MCF 10A (cell line): ENCODE data around the gene STON1. TPM values are rescaled to one million over a fixed set of nuclear protein-coding genes. Genes with fewer than 3 reads are reported as not detected.

Experiments
- BruUV-seq: library from RNA; stranded (reverse); fragments of 400-500 nt; replicated peaks from 2 replicates; lab custom pipeline; 2021; lab: Mats Ljungman, UMichigan
- CTCF ChIA-PET: fragments of 300-600 bp; sonication (Branson Sonifier 250); formaldehyde crosslinking; extraction: SDS; loops from one replicate; lab custom pipeline; 2021; ENCODE audit warnings: antibody characterized with exemption, inconsistent platforms; lab: Yijun Ruan, JAX
- POLR2A ChIA-PET: fragments of 300-600, 350-650 bp; sonication (Branson Sonifier 250); formaldehyde crosslinking; extraction: SDS; loops from one replicate; lab custom pipeline; 2020; ENCODE audit warnings: antibody characterized with exemption, inconsistent platforms; lab: Yijun Ruan, JAX
- DNase-seq: peaks from one replicate; pipeline ENCODE4 v3.0.0-alpha.2; 2018; ENCODE audit not compliant: unreplicated experiment
- H3K27ac Mint-ChIP-seq: one replicate; pipeline ENCODE4 v1.8.0; 2022; ENCODE audit warnings: mild to moderate bottlenecking, low read depth, mixed read lengths; ENCODE audit not compliant: unreplicated experiment
- H3K27me3 Mint-ChIP-seq: one replicate; pipeline ENCODE4 v1.8.0; 2022; ENCODE audit warnings: mixed read lengths; ENCODE audit not compliant: insufficient read depth, unreplicated experiment
- H3K36me3 Mint-ChIP-seq: one replicate; pipeline ENCODE4 v1.8.0; 2022; ENCODE audit warnings: mild to moderate bottlenecking, moderate library complexity, mixed read lengths; ENCODE audit not compliant: insufficient read depth, unreplicated experiment
- H3K4me1 Mint-ChIP-seq: one replicate; pipeline ENCODE4 v1.8.0; 2022; ENCODE audit warnings: mixed read lengths; ENCODE audit not compliant: insufficient read depth, unreplicated experiment
- H3K4me3 Mint-ChIP-seq: one replicate; pipeline ENCODE4 v1.8.0; 2022; ENCODE audit warnings: mild to moderate bottlenecking, moderate library complexity, mixed read lengths; ENCODE audit not compliant: unreplicated experiment
- H3K9me3 Mint-ChIP-seq: one replicate; pipeline ENCODE4 v1.8.0; 2022; ENCODE audit warnings: mixed read lengths; ENCODE audit not compliant: unreplicated experiment
- intact Hi-C: fragments of 100-400 bp; cut with micrococcal nuclease; formaldehyde crosslinking; loops from 2 replicates; pipeline ENCODE4 v1.14.1; 2022
- total RNA-seq: library from RNA; stranded (reverse); gene quantifications from 2 replicates; pipeline ENCODE4 v1.2.3, GENCODE V29; 2022
- TF ChIP-seq, protein P1 (sequence below): fragments of 200-600 bp; IDR thresholded peaks from one replicate; pipeline ENCODE4 v1.8.0; 2022; ENCODE audit warnings: antibody characterized with exemption, mild to moderate bottlenecking; ENCODE audit not compliant: unreplicated experiment

The STON1 gene
- total RNA-seq, 1 experiment from 2014 or later: 0.23 TPM

DNA sequence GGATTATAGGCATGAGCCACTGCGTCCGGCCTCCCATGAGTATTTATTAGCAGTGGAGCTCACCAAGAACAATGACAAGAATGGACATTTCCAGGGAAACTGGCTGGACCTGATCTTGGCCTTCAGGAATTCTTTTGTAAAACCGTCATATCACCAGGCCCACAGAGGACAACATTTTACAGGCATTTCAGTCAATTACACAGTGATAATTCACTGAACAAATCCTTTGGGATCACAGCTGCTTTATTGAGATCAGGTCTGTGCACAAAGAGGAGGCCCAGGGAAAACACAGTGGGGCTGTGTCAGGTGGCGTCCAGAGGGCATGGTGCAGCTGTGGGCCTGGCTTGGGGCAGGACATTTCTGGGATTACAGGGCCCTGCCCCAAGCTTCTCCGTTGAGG, 57.6 kb downstream of the STON1 start:
- intact Hi-C loops: loop anchor here (5.0 kb wide), 1 partner anchor 1150 kb away; no protein-coding TSS in a partner anchor
- POLR2A ChIA-PET: no interaction called here
- CTCF ChIA-PET: interaction anchor here (0.6 to 2.2 kb wide), 12 partner anchors 13 to 669 kb away, joined by 3 to 10 read pairs (median 4); no protein-coding TSS in a partner anchor
- Mint-ChIP-seq H3K27me3 (no peaks in the 10 kb centered on the region), H3K9me3 (no peaks in the 10 kb centered on the region), H3K4me3 (no peak overlapping the region), H3K36me3 (no peaks in the 10 kb centered on the region), H3K4me1 (no peaks in the 10 kb centered on the region), H3K27ac (no peak overlapping the region)
- no TSS peak for BruUV-seq
- TF ChIP-seq, protein P1, sequence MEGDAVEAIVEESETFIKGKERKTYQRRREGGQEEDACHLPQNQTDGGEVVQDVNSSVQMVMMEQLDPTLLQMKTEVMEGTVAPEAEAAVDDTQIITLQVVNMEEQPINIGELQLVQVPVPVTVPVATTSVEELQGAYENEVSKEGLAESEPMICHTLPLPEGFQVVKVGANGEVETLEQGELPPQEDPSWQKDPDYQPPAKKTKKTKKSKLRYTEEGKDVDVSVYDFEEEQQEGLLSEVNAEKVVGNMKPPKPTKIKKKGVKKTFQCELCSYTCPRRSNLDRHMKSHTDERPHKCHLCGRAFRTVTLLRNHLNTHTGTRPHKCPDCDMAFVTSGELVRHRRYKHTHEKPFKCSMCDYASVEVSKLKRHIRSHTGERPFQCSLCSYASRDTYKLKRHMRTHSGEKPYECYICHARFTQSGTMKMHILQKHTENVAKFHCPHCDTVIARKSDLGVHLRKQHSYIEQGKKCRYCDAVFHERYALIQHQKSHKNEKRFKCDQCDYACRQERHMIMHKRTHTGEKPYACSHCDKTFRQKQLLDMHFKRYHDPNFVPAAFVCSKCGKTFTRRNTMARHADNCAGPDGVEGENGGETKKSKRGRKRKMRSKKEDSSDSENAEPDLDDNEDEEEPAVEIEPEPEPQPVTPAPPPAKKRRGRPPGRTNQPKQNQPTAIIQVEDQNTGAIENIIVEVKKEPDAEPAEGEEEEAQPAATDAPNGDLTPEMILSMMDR: no peak
- no peak for DNase-seq

DNA sequence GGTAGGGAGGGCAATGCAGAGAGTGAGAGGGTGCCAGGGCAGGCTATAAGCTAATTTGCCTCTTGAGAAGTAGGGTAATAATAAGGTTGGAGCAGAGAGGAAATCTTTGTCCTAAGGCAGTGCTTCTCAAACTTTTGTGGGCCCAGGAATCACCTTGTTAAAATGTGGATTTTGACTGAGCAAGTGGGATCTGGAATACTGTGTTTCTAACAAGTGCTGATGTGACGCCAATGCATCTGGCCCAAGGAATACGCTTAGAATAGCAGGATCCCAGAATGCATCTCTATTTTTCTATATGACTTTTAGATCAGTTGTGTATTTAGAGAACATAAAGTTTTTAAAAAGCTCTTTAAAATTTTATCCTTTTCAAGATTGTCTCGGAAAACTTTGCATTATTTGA, 58.0 kb downstream of the STON1 start:
- TF ChIP-seq, protein P1: no peak
- Mint-ChIP-seq H3K9me3 (no peaks in the 10 kb centered on the region), H3K27me3 (no peaks in the 10 kb centered on the region), H3K4me1 (no peaks in the 10 kb centered on the region), H3K36me3 (no peaks in the 10 kb centered on the region), H3K4me3 (no peak overlapping the region), H3K27ac (no peak overlapping the region)
- no peak for DNase-seq
- ChIA-PET POLR2A (no interaction called here), CTCF (interaction anchor here (0.6 to 2.2 kb wide), 23 partner anchors 12 to 1955 kb away, joined by 3 to 10 read pairs (median 4); no protein-coding TSS in a partner anchor)
- BruUV-seq: no TSS peak
- intact Hi-C loops: loop anchor here (5.0 kb wide), 1 partner anchor 1151 kb away; no protein-coding TSS in a partner anchor

DNA sequence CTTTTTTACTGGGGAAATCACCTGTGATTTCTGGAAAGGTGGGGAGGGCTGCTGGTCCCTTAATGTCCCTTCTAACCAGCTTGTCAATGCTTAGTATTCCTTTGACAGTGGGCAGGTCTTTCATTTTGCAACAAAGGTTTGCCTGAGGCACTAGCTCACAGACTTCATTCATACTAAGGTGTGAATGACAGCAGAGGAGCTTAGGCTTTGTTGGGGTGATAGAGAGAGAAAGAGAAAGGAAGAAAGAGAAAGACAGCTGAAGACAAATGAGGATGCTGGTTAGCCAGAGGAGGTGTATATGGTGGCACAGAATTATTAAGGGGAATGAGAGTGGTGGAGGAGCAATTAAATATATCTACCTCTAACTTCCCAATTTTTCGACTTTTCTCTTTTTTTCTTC, 58.8 kb downstream of the STON1 start:
- intact Hi-C loops: loop anchor here (1.0 to 5.0 kb wide), 2 partner anchors 117 to 1151 kb away; no protein-coding TSS in a partner anchor
- ChIA-PET POLR2A (interaction anchor here (0.6 kb wide), 1 partner anchor 1554 kb away, joined by 3 read pairs; no protein-coding TSS in a partner anchor), CTCF (interaction anchor here (0.6 to 2.2 kb wide), 30 partner anchors 9 to 1954 kb away, joined by 3 to 11 read pairs (median 4); no protein-coding TSS in a partner anchor)
- Mint-ChIP-seq H3K27me3 (no peaks in the 10 kb centered on the region), H3K9me3 (no peaks in the 10 kb centered on the region), H3K36me3 (no peaks in the 10 kb centered on the region), H3K4me3 (no peak overlapping the region), H3K27ac (no peak overlapping the region), H3K4me1 (no peaks in the 10 kb centered on the region)
- DNase-seq: no peak
- TF ChIP-seq, protein P1: no peak
- no TSS peak for BruUV-seq

DNA sequence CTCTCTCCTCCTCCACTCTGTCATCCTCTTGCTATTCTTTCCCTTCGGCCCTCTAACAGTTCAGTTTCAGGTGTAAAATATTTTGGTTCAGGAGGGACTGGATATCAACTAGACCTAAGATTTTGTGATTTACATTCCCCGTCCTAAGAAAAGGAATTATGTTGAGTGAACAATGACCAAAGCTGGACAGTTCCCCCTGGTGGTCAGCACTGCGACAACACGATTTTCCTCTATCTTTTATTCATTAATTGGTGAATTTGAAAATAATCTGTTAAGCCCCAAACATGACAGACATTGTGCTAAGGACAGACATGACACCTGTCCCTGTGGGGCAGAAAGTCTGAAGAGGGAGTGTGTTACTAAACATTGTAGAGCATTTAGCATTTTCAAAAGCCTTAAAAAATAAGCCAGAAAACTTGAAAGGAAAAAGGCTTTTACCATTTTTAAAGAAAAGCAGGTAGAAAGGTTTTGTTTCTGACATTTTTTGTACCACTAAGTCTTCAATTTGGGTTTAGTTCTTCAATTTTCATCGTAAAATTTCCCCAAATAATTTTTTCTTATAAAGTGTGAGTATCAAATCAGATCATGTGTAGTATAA, 59.3 kb downstream of the STON1 start:
- Mint-ChIP-seq H3K4me1 (no peaks in the 10 kb centered on the region), H3K9me3 (no peaks in the 10 kb centered on the region), H3K36me3 (no peaks in the 10 kb centered on the region), H3K27ac (no peak overlapping the region), H3K27me3 (no peaks in the 10 kb centered on the region), H3K4me3 (no peak overlapping the region)
- POLR2A ChIA-PET: no interaction called here
- intact Hi-C loops: loop anchor here (1.0 to 5.0 kb wide), 2 partner anchors 118 to 1152 kb away; no protein-coding TSS in a partner anchor
- DNase-seq: peak; percentile 49
- no TSS peak for BruUV-seq
- CTCF ChIA-PET: interaction anchor here (0.7 to 2.1 kb wide), 18 partner anchors 9 to 1721 kb away, joined by 3 to 11 read pairs (median 4); no protein-coding TSS in a partner anchor
- TF ChIP-seq, protein P1: peak; percentile 71
